Measurements from ENCODE around the gene CDC14C. TPM values are rescaled to one million over a fixed set of nuclear protein-coding genes. Genes with fewer than 3 reads are reported as not detected.

CDC14C gene
- polyA plus RNA-seq, 4 donors = 0.04 to 0.10 TPM; not detected in 2

GRCh38 chr7:48964074-48964473 lies 39.7 kb downstream of the CDC14C start:
- DNase-seq (ENCODE audit: low read depth in 4 of 4, low spot score in 3 of 4) = no peak

DNA sequence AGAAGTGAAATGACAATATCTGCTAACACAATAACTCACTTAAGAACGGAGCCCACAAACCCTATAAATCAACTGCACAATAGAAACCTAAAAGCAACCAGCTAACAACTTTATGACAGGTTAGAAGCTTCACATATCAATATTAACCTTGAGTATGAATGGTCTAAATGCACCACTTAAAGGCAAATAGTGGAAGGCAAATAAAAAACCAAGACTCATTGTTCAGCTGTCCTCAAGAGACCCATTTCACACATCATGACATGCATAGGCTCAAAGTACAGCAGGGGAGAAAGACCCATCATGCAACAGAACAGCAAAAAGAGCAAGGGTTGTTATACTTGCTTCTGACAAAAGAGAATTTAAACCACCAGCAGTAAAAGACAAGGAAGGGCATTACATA lies 46.8 kb downstream of the CDC14C start:
- DNase-seq (ENCODE audit: low read depth in 4 of 4, low spot score in 3 of 4) = no peak

- no peak for DNase-seq (ENCODE audit: low read depth in 4 of 4, low spot score in 3 of 4)
These were observed 51.9 kb downstream of the CDC14C start for GRCh38 chr7:48976253-48976652.

- no peak for DNase-seq (ENCODE audit: low read depth in 4 of 4, low spot score in 3 of 4)
These were observed 52.5 kb downstream of the CDC14C start for GRCh38 chr7:48976850-48977249.

All from right renal pelvis (tissue), 4 donors.